Measurements from ENCODE around the gene IL17A.

Gene IL17A

GRCh38 chr6:52186075-52186474, at the start of gene IL17A:
Gene IL17A (plus strand): TSS chr6:52186375. CDS start chr6:52186432, 57 bp downstream.
- no peak for DNase-seq (ENCODE audit: low spot score)

DNA sequence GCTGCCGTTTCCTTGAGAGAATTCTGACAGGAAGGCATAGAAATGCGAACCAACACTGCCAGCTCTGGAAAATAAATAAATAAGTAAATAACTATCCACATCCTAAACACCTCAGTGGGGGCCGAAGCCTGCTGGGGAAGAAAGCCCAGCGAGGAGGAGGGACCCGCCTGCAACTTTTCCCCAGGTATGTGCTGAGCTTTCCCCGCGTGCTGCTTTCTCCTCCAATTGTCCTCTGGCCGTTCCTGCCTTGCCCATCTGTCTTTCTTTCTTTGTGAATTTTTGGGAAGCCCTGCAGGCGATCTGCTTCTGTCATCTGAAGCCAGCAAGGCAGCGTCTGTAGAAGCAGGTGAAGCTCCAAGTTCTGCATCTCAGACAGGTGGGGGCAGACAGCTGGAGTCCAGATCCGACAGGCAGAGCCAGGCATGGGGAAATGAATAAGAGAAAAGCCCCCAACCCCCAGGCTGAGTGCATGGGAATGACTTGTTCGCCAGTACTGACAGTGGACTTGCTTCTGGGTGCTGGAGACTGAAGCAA, 49.2 kb upstream of the IL17A start:
- DNase-seq (ENCODE audit: low spot score): no peak

- DNase-seq (ENCODE audit: low spot score): no peak
Measured at GRCh38 chr6:52138284-52138683, 47.9 kb upstream of the IL17A start.

GRCh38 chr6:52139985-52140680, 46.0 kb upstream of the IL17A start:
- DNase-seq (ENCODE audit: low spot score): no peak

- DNase-seq (ENCODE audit: low spot score): no peak
Measured at GRCh38 chr6:52141596-52141995, 44.6 kb upstream of the IL17A start.

DNA sequence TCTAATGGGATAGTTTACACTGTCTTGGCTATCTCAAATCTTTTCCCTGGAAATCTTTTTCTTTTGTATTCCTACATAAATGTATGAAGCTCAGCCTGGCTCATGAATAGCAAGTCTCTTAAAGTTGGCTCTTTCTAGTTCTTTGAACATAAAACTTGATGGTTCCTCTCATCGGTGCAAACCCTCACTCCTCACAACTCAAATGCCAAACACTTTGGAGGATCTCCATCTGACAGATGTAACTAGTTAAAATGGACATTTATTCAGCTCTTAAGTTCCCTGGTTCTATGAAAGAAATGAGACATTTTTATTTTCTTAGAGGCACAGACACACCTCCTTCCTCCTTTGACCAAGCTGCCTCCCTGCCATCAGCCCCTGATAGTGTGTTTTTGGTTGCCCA, 43.6 kb upstream of the IL17A start:
- no peak for DNase-seq (ENCODE audit: low spot score)

- no peak for DNase-seq (ENCODE audit: low spot score)
Measured at GRCh38 chr6:52143551-52143950, 42.6 kb upstream of the IL17A start.

GRCh38 chr6:52144196-52145076, 41.7 kb upstream of the IL17A start:
- no peak for DNase-seq (ENCODE audit: low spot score)

DNA sequence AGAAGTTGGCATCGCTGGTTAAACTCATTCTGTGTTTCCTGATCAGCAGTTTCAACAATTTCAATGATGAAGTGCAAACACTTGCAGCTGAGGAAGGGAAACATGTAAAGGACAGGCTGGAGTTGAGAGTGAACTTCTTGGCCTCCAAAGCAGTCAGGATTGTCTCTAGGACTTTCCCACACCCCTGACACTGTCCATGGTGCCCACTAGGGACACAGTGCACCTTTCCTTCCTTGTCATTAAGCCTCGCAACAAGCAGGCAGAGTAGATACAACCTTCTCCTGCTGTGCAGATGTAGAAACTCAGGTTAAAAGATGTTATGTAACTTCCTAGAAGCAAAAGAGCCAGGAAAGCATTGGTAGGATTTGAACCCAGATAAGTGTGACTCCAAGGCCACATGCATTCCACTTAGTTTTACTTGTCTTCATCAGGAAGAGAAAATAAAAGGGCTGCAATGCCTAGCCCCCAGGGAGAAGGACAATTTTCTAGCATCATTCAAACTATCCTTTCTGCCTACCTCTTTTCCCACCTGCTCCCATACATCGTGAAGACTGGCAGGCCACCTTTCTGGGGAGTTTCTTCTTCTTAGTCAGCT, 39.2 kb upstream of the IL17A start:
- DNase-seq (ENCODE audit: low spot score): no peak

- DNase-seq (ENCODE audit: low spot score): no peak
Measured at GRCh38 chr6:52149076-52149475, 37.1 kb upstream of the IL17A start.

GRCh38 chr6:52149949-52150348, 36.2 kb upstream of the IL17A start:
- DNase-seq (ENCODE audit: low spot score): no peak

DNA sequence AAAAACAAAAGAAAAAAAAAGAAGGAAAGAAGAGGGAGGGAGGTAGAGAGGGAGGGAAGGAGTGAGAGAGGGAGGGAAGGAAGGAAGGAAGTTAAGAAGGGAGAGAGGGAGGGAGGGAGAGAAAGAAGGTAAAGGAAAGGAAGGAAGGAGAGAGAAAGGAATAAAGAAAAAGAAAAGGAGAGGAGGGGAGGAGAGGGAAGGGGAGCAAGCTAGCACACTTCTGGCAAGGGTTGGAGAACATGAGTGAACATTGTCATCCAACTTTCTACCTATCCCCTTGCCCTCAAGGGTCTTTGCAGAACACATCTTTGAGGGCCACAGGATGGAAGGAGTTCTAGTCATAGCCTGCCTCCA, 34.1 kb upstream of the IL17A start:
- no peak for DNase-seq (ENCODE audit: low spot score)

DNA sequence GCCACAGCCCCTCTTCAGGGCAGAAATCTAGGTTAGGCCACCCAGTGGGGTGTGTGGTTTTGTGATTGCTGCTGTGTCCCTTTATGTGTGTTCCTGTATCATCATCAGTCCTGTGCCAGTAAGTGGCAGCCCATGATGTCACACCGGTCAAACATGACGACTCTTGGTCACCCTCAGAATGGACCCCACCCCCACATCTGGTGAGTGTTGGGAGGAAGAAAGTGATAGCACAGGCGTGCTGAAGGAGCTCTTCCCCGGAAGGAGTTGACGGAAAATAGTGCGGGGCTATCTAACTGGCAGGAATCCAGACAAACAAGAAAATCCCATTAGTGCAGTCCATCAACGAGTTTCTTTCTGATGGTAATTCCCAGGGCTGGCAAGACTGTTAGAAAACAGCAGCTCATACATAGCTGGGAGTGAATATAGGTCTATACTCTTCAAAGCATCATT, 33.4 kb upstream of the IL17A start:
- DNase-seq (ENCODE audit: low spot score): no peak

GRCh38 chr6:52154381-52154780, 31.8 kb upstream of the IL17A start:
- no peak for DNase-seq (ENCODE audit: low spot score)

DNA sequence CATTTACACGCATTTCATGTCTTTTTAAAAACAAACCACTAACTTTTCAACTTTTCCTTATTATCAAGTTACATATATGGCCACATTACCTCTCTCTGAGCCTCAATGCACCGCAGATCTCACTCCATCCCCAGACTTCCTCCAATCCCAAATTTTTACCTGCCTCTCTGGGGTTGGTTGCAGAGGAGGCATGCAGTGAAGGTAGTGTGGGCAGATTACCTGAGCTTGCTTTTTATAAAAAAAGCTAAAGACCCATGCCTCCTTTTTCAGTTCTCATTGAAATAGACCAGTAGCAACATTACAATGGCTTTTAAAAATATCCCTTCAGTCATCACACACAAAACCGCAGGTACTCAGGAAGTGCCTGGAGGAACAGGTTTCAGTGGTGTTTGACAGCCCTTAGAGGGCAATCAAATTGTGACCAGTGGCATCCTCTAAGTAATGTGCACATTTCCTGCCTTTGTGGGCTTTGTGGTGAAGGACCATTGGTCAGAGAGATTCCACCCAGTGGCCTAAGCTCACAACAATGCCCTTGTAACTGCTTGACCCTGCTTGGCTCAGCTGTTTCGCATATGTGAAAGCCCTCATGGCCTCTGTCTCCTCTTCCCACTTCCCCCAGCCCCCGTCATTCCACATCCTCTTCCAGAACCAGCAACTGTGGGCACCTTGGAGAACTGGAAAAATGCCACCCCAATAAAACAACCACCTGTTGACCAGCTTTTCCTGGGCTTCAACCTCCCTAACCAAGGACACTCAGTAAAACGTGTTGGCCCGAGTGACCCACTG, 30.2 kb upstream of the IL17A start:
- no peak for DNase-seq (ENCODE audit: low spot score)

DNA sequence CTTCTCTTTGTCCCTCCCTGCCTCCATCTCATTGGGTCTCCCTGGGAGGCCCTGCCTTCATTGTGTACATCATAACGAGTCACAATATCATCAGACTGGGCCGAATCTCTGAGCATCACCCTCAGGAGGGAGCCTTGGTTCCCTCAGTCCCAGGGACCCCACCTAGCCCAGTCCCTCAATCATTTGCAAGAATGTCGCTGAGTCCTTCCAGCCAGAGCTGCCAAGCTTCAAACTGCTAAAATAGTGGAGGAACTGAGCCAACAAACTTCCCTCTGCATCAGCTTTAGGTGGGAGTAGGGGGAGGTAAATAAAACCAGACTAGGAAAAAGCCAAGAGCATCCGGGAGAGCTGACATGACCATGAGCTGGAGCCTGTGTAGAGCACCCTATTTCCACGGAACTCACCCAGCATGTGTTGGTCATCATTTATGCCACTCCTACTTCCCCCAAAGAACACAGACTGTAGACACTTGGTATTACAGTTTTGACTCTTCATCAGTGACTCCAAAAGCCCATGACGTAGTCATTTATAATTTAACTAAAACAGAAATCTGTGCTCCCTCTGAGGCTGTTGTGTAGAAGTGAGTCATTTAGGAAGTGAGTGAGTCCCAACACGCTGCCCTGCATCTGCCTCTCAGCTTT, 28.8 kb upstream of the IL17A start:
- no peak for DNase-seq (ENCODE audit: low spot score)

DNA sequence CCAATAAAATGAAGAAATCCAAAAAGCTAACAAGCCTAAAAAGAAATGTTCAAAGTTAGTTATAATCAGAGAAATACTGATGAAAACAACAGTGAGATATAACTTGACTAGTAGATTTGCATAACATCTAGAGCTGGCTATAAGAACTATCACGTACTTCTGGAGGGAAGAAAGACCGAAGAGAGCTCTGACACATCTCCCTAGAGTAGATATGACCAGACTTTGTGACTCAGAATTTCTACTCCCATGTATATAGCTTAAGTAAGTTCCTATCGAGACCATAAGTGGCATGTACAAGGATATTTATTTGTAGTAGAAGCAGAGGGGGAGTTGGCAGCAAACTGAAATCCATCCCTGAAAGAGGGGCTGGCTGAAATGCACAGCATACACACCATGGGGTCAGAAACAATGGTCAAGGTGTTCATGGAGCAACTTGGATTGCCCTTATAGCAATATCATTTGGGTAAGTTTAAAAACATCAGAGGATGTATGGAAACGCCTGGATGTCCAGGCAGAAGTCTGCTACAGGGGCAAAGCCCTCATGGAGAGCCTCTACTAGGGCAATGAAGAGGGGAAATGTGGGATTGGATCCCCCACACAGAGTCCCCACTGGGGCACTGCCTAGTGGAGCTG, 25.6 kb upstream of the IL17A start:
- no peak for DNase-seq (ENCODE audit: low spot score)

DNA sequence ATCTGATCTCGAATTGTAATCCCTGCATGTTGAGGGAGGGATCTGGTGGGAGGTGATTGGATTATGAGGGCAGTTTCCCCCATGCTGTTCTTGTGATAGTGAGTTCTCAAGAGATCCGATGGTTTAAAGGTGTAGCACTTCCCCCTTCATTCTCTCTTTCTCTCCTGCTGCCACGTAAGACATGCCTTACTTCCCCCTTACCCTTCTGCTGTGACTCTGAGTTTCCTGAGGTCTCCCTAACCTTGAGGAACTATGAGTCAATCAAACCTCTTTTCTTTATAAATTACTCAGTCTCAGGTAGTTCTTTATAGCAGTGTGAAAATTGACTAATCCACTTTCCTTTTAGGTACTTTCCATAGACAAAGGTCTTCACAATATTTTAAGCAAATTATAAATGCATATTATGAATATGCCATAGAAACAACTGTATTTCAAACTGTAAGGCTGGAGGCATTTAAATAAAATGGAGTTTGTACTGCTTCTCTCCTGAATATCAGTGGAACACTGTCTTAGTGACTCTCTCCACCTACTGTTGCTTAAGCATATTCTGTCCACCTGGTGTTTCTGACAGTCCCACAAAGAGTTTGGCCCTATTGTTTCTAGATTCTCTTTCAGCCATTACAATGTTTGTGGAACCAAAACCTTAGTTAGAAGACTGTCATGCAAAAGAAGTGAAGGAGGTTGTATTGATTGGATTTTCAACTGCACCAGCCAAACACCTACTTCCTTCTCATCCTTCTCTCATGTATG, 24.3 kb upstream of the IL17A start:
- DNase-seq (ENCODE audit: low spot score): no peak

- peak; percentile 26 for DNase-seq (ENCODE audit: low spot score)
Measured at GRCh38 chr6:52162940-52163908, 23.0 kb upstream of the IL17A start.

All from cerebellar cortex (tissue), 1 donor.